ENCODE results near the gene ATG13.

DNA sequence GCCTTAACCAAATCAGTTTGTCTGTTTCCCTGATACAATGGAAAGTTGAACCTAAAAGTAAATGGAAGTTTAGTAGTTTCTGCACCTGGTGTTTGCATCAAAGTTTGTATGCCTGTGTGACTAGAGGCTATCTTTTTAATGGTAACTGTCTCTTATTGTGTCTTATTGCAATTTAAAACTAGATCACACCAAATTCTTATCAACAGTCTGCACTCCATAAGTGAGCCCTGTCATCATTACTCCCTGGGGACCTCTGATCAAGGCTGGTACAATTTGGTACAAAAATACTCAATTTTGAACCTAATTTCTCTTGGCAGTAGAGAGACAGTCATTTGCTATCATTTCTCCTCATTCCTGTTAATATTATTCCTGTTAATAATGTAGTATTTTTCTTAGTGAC is 45.0 kb downstream of the ATG13 start:
- no peak for TF ChIP-seq CTCF (IDR thresholded peaks at IDR 0.05)
- TF ChIP-seq POLR2A (IDR thresholded peaks at IDR 0.05): no peak

Measured in lower leg skin (tissue), 3 donors.